GM18858 (cell line): ENCODE data around the gene ZNF837.
"Not testable (repeated sequence)": the region's sequence is repeated elsewhere in the genome, so short reads cannot be mapped to it uniquely, and the experiment has no call there.

Source experiments
- ATAC-seq: cut with Tn5 transposase; IDR thresholded peaks from one replicate; pipeline ENCODE4 v1.9.1; 2021; ENCODE audit not compliant: unreplicated experiment

ZNF837 gene

DNA sequence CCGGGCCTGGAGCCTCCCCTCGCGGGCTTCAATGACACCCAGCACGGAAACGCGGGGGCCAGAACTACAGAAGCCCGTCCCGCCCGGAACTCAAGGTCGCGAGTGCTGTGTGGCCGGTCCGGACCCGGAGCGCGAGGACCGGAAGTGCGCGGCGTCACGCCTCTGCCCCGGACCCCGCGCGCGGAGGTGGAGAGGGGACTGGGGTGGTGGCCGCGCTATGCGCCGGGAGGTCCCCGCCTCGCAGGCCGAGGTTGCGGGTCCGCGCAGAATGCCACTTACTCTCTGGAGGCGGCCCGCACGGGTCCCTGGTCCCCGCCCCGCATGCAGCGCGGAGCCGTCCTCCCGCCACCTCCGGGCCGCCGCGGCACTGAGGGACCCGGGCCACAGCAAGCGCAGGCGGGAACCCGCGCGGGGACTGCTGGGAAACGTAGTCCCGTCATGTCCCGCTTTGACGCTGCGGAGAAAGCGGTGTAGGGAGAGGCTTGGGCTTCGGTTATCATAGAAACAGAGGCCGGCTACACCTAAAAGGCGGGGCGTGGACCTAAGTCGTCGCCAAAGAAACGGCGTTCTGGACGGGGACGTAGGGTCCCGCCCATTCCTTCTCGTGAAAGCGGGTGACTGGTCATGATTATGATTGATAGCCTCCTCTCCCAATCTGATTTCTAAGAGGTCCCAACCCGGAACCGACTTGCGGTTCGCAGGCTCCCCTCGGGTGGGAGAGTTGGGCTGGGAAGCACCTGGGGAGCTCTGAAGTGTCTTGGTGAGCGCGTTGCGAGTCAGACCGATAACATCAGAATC lies at the start of gene ZNF837:
Gene ZNF837, minus strand, starts transcription at position 369 of the 798 bp plus-strand sequence. CDS start 11,698 bp downstream, outside the sequence.
- ATAC-seq = peak; percentile 73

DNA sequence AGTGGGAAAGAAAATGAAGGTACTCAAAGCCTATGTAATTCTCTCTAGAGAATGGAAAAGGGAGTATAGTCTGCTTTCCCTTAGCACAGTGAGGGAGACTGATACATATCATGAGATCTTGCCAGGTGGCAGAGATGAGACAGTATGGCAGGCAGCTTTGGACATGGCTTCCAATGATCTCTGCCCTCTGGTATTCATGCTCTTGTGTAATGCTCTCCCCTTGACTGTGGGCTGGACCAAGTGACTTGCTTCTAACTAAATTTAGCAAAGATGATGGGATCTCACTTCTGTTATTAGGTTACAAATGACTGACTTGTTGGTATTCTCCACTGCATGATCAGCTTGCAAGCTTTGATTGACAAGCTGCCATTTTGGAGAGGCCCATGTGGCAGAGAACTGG lies 48.9 kb upstream of the ZNF837 start:
- ATAC-seq = no peak

DNA sequence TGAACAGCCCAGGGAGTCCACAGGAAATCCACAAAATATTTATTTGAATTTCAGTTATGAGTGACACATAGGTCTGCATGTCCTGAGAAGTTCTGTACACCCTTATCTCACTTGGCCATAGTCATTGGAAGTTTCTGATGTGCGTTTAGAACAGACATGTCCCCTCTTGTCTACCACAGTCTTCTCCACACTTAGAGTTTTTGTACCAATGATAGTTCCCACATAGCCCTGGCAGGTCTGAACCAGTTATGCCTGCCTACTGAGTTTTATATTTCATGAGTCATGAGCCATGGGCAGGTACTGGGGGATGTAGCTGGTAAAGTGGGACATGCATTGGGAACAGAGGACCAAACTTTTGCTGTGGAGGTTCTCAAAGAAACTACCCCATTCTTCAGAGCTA lies 47.8 kb upstream of the ZNF837 start:
- ATAC-seq = no peak

DNA sequence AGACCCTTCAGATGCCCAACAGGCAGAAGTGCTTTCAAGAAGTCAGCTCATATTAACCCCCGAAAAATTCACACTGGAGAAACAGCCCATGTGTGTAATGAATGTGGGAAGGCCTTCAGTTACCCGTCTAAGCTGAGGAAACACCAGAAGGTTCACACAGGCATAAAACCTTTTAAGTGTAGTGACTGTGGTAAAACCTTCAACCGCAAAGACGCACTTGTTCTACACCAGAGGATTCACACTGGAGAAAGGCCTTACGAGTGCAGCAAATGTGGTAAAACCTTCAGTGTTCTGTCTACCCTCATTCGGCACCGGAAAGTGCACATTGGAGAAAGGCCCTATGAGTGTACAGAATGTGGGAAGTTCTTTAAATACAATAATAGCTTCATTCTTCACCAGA lies 36.2 kb upstream of the ZNF837 start:
- ATAC-seq = no peak

DNA sequence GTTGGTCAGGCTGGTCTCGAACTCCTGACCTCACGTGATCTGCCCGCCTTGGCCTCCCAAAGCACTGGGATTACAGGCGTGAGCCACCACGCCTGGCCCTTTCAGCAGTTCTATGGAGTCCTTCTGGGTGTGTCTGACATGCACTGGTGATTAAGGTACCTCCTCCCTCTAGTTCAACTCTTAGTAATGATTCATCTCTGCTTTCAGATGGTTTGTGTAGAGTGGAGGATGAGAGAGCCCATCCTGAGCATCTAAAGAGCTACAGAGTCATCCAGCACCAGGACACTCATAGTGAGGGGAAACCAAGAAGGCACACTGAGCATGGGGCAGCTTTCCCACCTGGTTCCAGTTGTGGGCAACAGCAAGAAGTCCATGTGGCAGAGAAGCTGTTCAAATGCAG lies 35.8 kb upstream of the ZNF837 start:
- no peak for ATAC-seq

DNA sequence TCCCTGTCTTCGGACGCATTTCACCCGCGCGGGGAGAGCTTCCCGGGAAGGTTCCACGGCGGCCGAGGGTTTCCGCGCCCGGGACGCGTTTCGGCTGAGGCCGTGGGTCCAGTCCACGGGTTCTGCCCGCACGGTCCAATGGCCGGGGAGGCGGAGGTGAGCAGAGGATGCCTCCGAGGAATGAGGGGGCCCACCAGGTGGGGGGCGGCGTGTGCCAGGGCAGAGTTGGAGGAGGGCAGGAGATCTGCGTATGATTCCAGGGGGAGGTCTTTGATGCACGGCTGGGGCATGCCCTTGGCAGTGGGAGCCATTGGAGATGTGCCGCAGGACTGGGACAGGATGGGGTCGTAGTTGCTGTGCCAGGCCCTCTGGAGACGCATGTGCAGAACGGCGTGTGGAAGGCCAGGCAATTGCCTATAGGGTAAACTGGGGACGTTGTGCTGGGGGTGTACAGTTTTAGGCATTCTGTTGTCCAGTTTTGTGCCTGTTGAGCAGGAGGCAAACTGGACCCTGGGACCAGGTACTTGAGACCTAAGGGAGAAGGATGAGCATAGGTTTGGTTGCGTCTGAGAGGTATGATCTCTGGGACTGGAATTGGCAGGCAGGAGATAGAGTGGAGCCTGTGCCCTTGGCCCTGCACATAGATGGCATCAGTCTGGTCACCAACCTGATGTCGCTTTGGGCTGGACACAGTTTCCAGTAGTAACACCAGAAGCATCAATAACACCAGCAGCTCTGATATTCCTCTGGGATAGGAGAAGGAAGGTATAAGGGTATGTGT lies 28.4 kb upstream of the ZNF837 start:
- no peak for ATAC-seq

DNA sequence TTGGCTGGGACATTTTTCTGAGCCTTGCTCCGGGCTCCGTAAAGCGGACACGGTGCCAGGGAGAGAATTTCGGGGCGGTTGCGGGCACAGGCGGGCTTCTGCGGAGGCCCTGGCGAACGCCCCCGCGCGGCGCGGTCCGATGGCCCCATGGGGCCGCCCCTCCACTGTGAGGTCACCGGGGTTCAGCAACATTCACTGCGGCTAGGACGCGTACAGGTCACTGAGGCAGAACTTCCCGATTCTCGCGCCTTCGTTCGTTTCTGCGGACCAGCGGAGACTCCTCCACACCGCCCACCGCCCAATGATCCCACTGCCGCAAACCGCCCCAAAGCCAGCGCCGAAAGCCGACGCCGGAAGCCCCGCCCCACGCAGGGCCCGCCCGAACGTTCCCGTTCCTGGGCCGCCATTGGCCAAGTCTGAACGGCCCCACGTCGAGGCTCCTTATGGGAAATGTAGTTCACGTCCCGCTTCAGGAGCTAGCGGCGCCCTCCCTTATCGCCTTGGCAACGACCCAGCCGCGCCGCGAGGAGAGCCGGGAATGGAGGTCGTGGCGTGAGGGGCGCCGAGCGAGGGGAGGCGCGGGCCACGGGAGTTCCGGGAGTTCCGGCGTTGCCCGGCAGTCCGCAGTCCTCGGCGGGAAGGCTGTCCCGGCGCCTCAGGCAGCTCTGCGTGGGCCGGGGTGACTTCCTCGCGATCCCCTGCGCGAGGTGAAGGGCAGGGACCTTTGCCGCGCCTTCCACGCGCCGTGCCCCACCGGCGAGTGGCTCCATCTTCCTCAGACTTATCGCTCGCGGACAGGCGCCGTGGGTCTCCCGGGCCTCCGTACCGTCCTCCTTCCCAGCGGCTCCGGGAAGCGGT lies 27.6 kb upstream of the ZNF837 start, which contains the start of gene ZNF584:
Gene ZNF584, plus strand, starts transcription at position 498 of the 858 bp plus-strand sequence. CDS start 499 bp downstream, outside the sequence.
- ATAC-seq = peak; percentile 75

DNA sequence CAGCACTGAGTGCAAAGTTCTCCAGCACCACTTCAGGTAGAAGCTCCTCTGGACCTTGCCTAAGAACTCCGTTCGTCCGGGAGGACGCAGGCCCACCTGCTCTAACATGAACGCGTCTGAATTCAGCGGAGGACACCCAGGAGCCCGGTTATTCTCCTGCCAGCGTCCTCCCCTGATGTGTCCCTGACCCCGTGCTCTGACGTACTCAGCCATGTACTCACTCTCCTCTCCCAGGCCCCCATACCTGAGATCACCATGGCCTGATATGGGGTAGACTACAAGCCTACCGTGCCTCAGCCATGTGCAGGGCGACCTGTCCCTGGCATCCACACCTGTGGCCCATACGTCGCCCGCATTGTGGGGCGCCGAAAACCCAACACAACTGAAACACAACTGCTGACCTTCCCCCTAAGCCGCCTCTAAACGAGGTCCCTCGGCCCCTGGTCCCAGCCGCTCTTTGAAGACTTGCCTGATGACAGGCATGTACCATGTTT lies 26.9 kb upstream of the ZNF837 start:
- ATAC-seq = no peak

DNA sequence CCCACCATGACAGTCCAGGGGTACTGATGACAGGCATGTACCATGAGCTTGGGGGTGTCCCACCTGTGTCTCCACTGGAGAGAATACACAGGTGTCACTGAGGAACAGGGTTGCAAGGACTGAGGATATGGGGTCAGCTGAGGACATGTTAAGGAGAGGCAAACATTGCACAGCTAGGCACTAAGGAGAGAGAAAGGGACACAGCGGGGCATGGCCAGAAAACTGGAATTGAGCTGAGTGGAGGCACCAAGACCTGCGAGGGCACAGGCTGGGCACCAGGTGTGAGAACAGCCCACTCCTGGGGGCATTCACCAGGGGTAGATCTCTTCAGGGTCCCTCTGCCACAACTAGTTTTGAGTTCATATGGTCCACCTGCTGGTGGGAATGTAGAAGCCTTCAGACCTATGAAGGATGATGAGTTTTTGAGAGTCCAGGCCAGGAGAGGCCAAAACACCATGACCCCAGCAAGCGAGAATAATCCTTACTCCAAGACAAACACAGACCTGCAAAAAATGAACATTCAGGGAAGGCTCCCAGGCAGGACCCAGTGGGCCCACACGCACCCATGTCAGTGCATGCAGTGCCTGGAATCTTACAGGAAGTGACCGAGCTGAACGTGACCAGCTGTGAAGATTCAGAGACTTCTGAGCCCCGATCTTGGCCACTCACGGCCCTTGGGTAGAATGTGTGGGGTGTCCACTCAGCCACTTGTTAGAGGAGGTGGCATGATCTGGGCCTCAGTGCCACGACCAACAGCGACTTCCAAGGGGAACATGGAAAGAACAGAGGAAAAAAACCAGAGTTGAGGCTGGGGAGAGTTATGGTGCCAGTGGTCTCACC lies 26.2 kb upstream of the ZNF837 start:
- ATAC-seq = no peak

DNA sequence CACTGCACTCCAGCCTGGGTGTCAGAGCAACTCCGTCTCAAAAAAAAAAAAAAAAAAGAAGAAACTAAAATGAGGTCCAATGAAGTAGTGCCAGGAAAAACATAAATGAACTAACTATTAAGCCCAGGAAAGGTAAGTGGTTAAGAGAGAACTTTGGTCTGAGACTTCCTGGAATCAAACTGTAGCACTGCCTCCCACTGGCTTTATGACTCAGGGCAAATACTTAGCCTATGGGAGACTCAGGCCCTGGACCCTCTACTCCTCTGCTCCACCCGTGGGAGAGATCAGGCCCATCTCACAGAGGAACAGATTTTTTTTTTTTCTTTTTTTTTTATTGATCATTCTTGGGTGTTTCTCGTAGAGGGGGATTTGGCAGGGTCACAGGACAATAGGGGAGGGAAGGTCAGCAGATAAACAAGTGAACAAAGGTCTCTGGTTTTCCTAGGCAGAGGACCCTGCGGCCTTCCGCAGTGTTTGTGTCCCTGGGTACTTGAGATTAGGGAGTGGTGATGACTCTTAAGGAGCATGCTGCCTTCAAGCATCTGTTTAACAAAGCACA lies 23.2 kb upstream of the ZNF837 start:
- ATAC-seq = not testable (repeated sequence)

DNA sequence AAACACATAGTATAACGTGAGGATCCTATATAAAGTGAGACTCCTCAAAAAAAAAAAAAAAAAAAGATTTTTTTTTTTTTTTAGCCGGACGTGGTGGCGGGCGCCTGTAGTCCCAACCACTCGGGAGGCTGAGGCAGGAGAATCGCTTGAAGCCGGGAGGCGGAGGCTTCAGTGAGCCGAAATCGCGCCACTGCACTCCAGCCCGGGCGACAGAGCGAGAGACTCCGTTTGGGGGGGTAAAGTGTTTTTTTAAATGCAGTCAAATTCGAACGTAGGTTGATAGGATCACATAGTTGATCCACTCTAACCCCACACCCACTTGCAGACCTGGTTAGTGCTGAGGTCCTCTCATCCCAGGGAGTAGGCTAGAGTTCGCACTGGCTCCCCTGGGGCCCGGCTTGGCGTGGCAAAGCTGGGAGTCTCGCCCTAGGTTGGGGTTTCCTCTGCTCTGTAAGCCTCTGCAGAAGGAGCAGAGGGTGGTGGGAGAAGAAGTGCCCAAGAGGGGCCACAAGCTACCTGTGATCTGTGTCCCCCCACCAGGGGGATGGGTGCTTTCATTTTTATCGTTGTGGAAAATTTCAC lies 21.1 kb upstream of the ZNF837 start:
- ATAC-seq = no peak

DNA sequence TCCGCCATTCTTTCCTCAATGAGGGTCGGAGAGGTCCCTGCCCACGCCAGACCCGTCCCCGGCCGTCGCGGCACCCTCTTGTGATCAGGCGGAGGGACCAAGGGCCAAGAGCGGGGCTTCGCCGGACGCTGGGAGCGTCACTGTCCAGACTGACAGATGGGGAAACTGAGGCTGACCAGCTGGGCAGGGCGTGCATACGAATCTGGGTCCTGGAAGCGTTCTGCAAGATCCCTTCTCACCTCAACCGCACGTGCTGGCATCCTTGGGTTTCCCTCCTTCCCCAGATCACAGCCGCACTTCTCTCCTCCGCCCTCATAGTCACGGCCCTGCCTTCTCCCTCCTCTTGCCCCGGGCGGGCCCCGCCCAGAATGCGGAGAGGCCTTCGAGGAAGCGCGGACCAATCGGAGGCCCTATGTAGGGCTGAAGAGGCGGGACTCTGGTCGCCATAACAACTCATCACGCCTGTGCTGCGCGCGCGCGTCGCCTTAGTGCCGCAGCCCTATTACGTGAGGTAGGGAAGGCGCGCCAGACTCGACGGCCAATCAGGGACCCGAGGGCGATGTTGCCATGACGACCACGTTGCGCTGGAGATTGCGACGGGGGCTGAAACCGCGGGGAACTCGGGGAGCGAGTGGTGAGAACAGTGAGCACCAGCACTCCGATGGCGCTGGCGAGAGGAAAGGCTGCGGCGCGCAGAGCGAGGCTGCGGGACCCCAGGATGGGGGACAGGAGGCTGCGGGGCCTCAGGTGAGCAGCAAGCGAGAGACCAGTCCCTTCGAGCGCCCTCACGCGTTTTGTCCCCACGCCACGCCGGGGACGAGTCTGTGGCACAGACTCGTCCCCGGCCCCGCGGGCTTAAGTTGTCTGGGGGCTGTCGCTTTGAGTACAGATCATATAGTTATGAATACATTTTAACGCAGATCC lies 20.3 kb upstream of the ZNF837 start:
- ATAC-seq = peak; percentile 98

DNA sequence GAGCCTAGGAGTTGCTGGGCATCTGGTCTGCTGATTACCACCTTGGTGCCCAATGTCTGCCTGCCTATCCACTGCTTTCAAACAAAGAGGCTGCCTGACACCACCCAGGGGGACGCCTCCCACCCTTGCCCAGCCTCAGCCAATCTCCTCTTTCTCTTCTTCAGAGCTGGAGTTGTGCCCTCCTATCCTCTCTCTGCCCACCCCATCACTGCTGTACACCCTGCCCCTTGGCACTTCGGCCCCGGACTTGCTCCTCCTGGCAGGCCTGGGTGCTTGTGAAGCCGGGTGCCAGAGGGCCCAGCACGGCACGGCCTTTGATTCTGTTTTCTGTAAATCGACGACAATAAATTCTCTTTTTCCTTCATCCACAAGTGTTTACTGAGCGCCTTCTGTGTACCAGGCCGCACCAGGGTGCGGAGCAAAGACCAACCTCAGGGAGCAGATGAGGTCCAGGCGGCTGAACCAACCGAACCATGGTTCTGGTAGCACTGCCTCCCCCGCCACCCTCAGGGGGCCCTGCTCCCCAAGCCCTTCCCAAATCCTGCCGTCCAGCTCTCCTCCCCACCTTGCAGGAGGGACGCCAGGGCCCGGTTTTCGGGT lies 19.6 kb upstream of the ZNF837 start:
- ATAC-seq = no peak

DNA sequence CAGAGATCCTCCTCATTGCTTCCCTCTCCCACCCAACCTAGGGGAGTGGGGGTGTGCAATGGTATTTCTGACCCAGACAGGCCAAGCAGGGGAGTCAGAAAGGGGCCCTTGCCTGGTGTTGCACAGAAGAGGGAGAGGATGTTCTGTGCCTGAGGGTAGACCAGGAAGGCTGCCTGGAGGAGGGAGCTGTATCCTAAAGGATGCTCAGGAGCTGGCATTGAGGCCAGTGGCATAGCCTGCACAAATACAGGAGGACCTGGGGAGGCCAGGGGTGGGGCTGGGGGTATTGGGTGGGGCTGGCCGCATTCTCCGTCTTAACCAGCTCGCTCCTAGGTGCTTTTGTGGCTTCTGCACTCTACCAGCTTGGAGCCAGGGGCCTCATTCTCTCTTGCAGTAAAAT lies 19.1 kb upstream of the ZNF837 start:
- ATAC-seq = no peak

DNA sequence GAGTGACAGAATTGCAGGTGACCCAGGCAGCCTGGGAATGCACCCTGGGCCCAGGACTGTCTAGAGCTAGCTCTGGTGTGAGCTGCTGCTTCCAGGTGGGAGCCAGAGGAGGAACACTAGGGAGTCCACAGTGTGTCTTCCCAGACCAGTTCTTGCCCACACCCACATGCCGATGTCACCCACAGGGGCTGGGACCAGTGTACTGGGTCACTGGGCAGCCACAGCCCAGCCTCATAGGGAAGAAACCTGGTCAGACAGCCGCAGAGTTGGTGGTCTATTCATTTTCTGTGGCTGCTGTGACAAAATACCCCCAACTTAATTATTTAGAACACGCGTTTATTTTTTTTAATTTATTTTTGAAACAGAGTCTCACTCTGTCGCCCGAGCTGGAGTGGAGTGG lies 17.7 kb upstream of the ZNF837 start:
- no peak for ATAC-seq

DNA sequence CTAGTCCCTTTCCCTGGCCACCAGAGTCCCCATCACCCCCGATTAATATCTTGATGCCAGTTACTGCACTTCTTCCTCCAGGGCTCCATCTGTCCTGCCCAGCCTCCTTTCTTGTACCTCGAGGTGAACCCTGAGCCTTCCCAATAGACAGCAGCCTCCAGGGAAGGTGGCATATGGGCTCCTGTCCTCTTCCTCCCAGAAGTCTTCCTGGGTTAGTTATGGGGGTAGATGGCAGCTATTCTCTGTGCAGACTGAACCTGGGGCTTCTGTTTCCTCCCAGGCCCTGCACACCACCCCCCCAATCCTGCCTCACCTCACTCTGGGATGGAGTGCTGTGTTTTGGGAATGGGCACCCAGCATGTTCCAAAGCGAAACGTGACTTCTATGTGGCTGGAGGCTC lies 17.3 kb upstream of the ZNF837 start:
- no peak for ATAC-seq

DNA sequence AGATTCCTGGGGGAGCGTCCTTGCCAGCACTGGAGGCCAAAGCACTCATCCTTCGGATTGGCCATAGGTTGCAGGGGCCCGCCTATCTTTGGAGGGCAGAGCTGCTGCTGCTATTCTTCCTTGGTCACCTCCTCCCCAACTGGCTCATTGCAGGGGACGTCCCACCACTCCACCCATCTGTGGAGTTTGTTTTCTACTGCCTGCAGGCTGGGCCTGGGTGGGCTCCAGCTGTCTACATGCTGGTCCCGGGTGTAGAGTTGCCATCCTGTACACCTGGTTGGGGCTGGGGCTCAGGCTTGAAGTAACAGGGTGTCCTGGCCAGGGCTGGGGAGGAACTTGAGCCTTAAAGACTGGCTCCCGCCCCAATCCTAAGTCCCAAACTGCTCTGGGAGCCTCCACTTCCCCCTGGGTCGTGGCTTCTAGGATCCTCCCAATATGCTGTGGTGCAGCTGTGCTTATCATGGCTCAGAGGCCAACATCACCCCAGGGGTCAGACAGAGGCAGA lies 16.8 kb upstream of the ZNF837 start:
- no peak for ATAC-seq
